ENCODE measurements around the gene IFRD1. TPM values are rescaled to one million over a fixed set of nuclear protein-coding genes. Genes with fewer than 3 reads are reported as not detected.

Gene IFRD1
- total and polyA plus RNA-seq, 12 donors, result 17.5 to 94.6 (median 30.3) TPM

DNA sequence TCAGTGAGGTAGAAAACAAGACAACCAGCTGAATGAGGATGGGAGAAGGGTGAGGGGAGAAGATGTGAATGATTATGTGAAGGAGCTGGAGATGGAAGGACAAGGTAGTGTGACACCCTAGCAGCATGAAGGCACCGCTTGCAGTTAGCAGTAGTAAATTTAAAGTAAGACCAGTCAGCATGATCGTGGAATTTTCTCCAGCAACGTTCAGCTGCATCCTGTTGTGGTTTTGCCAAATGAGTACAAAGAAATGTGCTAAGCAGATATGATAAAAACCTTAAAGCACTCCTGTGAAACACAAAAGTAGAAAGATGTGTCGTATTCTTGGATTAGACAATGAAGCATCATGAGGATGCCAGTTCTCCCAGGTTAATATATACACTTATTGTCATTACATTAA, 34.1 kb upstream of the IFRD1 start:
- no peaks in the 10 kb centered on the region for H3K36me3 ChIP-seq
- ATAC-seq, result no peak
- DNase-seq, result no peak
- H3K27ac ChIP-seq, result no peak overlapping the region
- peaks cover 0 to 11% (median 0%) of the 10 kb centered on the region in 11 donors for H3K9me3 ChIP-seq
- WGBS, 2 donors, result 46 to 54% methylated on average over 4 of the region's 4 CpGs
- intact Hi-C loops (cut with DNase I), result loop anchor here in 8 of 10 donors (2.0 to 10.0 kb wide), 6 partner anchors 79 to 661 kb away; no protein-coding TSS in a partner anchor
- no peak for TF ChIP-seq CTCF (IDR thresholded peaks at IDR 0.05)
- no peak overlapping the region for H3K4me3 ChIP-seq
- H3K27me3 ChIP-seq, result no peaks in the 10 kb centered on the region
- H3K4me1 ChIP-seq, result peaks cover 0 to 5% (median 0%) of the 10 kb centered on the region in 9 donors

- peaks cover 0 to 11% (median 0%) of the 10 kb centered on the region in 11 donors for H3K9me3 ChIP-seq
- 96 to 97% methylated on average over 4 of the region's 4 CpGs for WGBS, 2 donors
- TF ChIP-seq CTCF (IDR thresholded peaks at IDR 0.05), result no peak
- H3K36me3 ChIP-seq, result no peaks in the 10 kb centered on the region
- no peak overlapping the region for H3K27ac ChIP-seq
- ATAC-seq (no peak), DNase-seq (no peak)
- no peaks in the 10 kb centered on the region for H3K27me3 ChIP-seq
- H3K4me3 ChIP-seq, result no peak overlapping the region
- H3K4me1 ChIP-seq, result peaks cover 0 to 23% (median 12%) of the 10 kb centered on the region in 9 donors
- intact Hi-C loops (cut with DNase I), result loop anchor here in 8 of 10 donors (5.0 to 10.0 kb wide), 6 partner anchors 75 to 1045 kb away; no protein-coding TSS in a partner anchor
Measured at GRCh38 chr7:112419543-112420130, 30.6 kb upstream of the IFRD1 start.

DNA sequence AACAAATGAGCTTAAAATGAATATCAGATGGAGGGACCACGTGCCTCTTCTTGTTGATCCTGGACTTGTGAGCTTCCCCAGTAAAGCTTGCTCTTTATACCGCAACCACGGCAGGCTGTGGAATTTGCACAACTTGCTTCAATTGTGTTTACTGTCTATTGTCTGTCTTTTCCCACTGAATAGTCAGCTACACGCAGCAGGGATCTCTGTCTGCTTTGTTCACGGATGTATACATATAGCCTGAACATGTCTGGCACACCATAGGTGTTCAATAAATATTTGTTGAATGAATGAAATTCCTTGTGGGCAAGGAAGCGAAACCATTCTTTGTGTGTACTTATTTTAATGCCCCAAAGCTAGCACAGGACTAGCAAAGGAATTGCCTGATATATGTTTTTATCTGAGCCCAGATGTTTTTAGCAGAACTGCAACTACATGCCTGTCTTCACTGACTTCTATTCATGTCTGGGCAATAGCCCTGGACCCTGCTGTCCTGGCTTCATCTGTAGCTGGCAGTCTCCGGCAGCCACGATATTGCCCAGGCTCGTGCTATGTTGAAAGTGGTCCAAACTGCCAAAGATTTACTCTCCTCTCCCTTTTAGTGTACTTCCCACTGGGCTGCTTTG, 29.9 kb upstream of the IFRD1 start:
- Histone ChIP-seq H3K27me3 (no peaks in the 10 kb centered on the region), H3K27ac (no peak overlapping the region), H3K36me3 (no peaks in the 10 kb centered on the region), H3K4me1 (peaks cover 0 to 23% (median 12%) of the 10 kb centered on the region in 9 donors), H3K4me3 (no peak overlapping the region), H3K9me3 (peaks cover 0 to 11% (median 0%) of the 10 kb centered on the region in 11 donors)
- WGBS, 2 donors, result 77 to 79% methylated on average over 9 of the region's 9 CpGs
- intact Hi-C loops (cut with DNase I), result loop anchor here in 1 of 10 donors (10.0 kb wide), 2 partner anchors 74 to 1046 kb away; no protein-coding TSS in a partner anchor
- no peak for TF ChIP-seq CTCF (IDR thresholded peaks at IDR 0.05)
- DNase-seq (no peak), ATAC-seq (no peak)

GRCh38 chr7:112421666-112422486, 28.4 kb upstream of the IFRD1 start:
- H3K27ac ChIP-seq, result peak overlapping the region in 1 of 10 donors; percentile 49
- ATAC-seq, result no peak

More at GRCh38 chr7:112421666-112422486, 28.4 kb upstream of the IFRD1 start:
- Histone ChIP-seq H3K27me3 (no peaks in the 10 kb centered on the region), H3K4me1 (peaks cover 0 to 23% (median 12%) of the 10 kb centered on the region in 9 donors), H3K9me3 (peaks cover 0 to 11% (median 0%) of the 10 kb centered on the region in 11 donors), H3K36me3 (no peaks in the 10 kb centered on the region), H3K4me3 (no peak overlapping the region)
- 76 to 77% methylated on average over 9 of the region's 9 CpGs for WGBS, 2 donors
- no peak for TF ChIP-seq CTCF (IDR thresholded peaks at IDR 0.05)
- intact Hi-C loops (cut with DNase I), result loop anchor here in 1 of 10 donors (10.0 kb wide), 2 partner anchors 73 to 1047 kb away; no protein-coding TSS in a partner anchor
- DNase-seq, result no peak
